ENCODE measurements around the gene DHX34.

Gene DHX34

GRCh38 chr19:47421844-47422395 is 72.8 kb downstream of the DHX34 start (continued):
- TF ChIP-seq PRDM4 (tag by site-specific recombination; IDR thresholded peaks at IDR 0.05), result peak; percentile 4; the same call in 1 of the 2 replicates
- no peak for TF ChIP-seq ZNF518A (tag by site-specific recombination; conservative IDR thresholded peaks at IDR 0.05; ENCODE audit: low read depth)
- TF ChIP-seq RBAK (tag by site-specific recombination; IDR thresholded peaks at IDR 0.05), result 0 out of 2 replicates have a peak, but pooled peaks have one; percentile 27
- peak; percentile 58 for TF ChIP-seq ZNF341 (tag by site-specific recombination; IDR thresholded peaks at IDR 0.05; ENCODE audit: low read depth)
- TF ChIP-seq ZNF596 (tag by site-specific recombination; IDR thresholded peaks at IDR 0.05), result no peak
- TF ChIP-seq, protein P1, sequence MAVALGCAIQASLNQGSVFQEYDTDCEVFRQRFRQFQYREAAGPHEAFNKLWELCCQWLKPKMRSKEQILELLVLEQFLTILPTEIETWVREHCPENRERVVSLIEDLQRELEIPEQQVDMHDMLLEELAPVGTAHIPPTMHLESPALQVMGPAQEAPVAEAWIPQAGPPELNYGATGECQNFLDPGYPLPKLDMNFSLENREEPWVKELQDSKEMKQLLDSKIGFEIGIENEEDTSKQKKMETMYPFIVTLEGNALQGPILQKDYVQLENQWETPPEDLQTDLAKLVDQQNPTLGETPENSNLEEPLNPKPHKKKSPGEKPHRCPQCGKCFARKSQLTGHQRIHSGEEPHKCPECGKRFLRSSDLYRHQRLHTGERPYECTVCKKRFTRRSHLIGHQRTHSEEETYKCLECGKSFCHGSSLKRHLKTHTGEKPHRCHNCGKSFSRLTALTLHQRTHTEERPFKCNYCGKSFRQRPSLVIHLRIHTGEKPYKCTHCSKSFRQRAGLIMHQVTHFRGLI (tag by site-specific recombination; IDR thresholded peaks at IDR 0.05), result peak; percentile 36; the same call in 1 of the 2 replicates
- TF ChIP-seq ZNF610 (tag by site-specific recombination; IDR thresholded peaks at IDR 0.05; ENCODE audit: borderline replicate concordance), result no peak
- TF ChIP-seq ZFP37 (tag by site-specific recombination; IDR thresholded peaks at IDR 0.05), result no peak
- TF ChIP-seq SETDB1 (IDR thresholded peaks at IDR 0.05; ENCODE audit: insufficient read length, low read length), result no peak
- peak; percentile 68 for TF ChIP-seq PRDM1 (tag by site-specific recombination; IDR thresholded peaks at IDR 0.05)
- peak; percentile 68 for TF ChIP-seq GLIS2 (tag by site-specific recombination; IDR thresholded peaks at IDR 0.05)
- no peak for TF ChIP-seq ZBTB11 (tag by site-specific recombination; conservative IDR thresholded peaks at IDR 0.05; ENCODE audit: low read depth)
- TF ChIP-seq, protein P2, sequence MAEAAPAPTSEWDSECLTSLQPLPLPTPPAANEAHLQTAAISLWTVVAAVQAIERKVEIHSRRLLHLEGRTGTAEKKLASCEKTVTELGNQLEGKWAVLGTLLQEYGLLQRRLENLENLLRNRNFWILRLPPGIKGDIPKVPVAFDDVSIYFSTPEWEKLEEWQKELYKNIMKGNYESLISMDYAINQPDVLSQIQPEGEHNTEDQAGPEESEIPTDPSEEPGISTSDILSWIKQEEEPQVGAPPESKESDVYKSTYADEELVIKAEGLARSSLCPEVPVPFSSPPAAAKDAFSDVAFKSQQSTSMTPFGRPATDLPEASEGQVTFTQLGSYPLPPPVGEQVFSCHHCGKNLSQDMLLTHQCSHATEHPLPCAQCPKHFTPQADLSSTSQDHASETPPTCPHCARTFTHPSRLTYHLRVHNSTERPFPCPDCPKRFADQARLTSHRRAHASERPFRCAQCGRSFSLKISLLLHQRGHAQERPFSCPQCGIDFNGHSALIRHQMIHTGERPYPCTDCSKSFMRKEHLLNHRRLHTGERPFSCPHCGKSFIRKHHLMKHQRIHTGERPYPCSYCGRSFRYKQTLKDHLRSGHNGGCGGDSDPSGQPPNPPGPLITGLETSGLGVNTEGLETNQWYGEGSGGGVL (tag by site-specific recombination; IDR thresholded peaks at IDR 0.05), result peak; percentile 98
- peak; percentile 94 for TF ChIP-seq GLIS1 (tag by site-specific recombination; IDR thresholded peaks at IDR 0.05)
- TF ChIP-seq ZNF169 (tag by site-specific recombination; IDR thresholded peaks at IDR 0.05), result no peak
- no peak for TF ChIP-seq HOXC10 (CRISPR knock-in tag; IDR thresholded peaks at IDR 0.05)
- peak; percentile 80 for TF ChIP-seq SP7 (tag by site-specific recombination; IDR thresholded peaks at IDR 0.05)
- peak; percentile 90 for TF ChIP-seq WT1 (tag by site-specific recombination; IDR thresholded peaks at IDR 0.05)
